Mesenteric fat pad (tissue), 1 donor: ENCODE data around the gene RBMY1D. TPM values are rescaled to one million over a fixed set of nuclear protein-coding genes. Genes with fewer than 3 reads are reported as not detected.
"Not testable (repeated sequence)": the region's sequence is repeated elsewhere in the genome, so short reads cannot be mapped to it uniquely, and the experiment has no call there.

Experiments used
- DNase-seq: peaks from one replicate; pipeline ENCODE4 v3.0.0-alpha.2; 2020; ENCODE audit warnings: low spot score
- long read RNA-seq: library from polyadenylated mRNA; unstranded; transcript quantifications from one replicate; pipeline ENCODE4 v2.0.0, GENCODE V29; 2020
- total RNA-seq: library from RNA; stranded (reverse); fragmentation: NEBNext Ultra II Directional; extraction: Animal tissue kit (Norgen Biotek cat#: 25700); gene quantifications from one replicate; pipeline ENCODE4 v1.2.1, GENCODE V29; 2021
- donor health status: DM: yes; HTN: yes; CAD: no.

The RBMY1D gene
- not detected for total RNA-seq
- long read RNA-seq, result 0 reads

- not testable (repeated sequence) for DNase-seq
These were observed at the start of gene RBMY1D for GRCh38 chrY:21894426-21894825. TSS of gene RBMY1D (minus strand) at chrY:21894526. CDS start at chrY:21892513, 2,013 bp downstream.

GRCh38 chrY:21917932-21918331 is 23.6 kb upstream of the RBMY1D start, which contains the start of gene RBMY1E:
TSS of gene RBMY1E (minus strand) at chrY:21918032. CDS start at chrY:21916054, 1,978 bp downstream.
- DNase-seq, result not testable (repeated sequence)

DNA sequence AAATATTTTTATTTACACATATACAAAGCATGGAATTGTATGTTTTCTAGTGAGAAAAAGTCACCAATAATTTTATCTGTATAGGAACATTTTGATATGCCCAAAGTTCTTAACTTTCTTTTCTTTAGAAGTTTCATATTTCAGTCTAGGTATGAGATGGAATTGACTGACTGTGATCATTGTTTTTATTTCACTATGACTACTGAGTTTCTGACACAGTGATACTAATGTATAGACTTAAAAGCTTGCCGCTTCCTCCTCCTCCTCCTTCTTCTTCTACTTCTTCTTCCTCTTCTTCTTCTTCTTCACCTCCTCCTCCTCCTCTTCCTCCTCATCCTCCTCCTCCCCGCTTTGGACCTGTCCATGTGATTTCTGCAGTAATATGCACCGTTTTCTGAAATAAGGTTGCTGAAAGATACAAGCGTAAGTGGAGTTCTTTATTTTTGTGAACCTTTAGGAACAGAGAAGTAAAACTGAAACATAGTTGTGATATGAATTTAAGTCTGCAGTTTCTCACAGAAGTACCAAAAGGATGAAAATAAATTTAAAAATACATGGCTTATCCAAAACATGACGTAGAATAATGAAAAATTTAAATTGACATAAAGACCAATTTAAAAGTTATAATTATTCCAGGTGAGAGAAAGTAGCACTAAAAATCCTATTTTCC is 24.8 kb downstream of the RBMY1D start:
- not testable (repeated sequence) for DNase-seq

DNA sequence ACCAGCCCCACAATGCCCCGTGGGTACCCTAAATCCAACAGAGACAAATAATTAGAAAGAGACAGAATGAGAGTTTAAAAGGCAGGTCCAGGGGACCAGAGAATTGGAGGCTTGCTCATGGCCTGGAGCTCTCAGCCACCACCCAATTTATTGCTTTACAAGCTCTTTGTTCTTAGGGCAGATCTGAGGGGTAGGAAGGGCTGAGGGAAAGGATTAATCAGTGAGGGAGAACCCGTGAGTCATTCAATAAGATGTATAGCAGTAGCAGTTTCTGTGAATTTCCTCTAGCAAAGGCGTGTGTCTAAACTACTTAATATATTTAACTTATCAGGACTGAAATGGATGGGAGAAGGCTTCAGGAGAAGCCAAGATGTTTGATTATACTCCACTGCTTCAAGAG is 48.8 kb downstream of the RBMY1D start:
- no peak for DNase-seq

DNA sequence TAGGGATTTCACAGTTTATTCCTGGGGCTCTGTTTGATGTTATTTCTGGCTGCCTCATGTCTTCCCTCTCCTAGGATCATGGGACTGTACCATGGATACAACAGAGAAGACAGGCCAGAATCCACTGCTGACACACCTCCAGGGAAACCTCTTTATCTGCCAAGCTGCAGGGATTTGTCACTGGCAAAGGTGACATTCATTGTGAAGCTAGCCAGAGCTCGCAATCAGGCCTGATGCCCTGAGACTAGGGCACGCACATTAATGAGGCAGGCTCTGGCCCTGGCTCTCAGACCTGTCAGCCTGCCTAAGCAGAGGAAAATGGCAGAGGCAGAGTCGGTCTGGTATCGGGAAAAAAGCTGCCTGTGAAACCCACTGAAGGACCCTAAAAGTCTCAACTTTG is 52.2 kb downstream of the RBMY1D start:
- DNase-seq, result no peak

DNA sequence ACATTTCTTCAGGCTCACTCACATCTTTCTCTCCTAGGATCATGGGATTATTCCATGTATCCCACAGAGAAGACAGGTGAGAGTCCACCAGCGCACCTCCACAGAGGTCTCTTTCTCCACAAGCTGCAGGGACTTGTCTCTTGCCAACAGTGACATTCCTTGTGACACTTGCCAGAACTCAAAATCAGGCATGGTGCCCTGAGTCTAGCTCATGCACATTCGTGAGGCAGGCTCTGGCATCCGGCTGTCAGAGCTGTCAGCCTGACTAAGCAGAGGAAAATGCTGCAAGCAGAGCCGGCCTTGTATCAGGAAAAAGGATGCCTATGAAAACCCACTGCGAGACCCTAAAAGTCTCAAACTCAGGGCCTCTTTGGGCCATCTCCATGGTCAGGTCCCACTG is 54.8 kb downstream of the RBMY1D start:
- DNase-seq, result no peak

DNA sequence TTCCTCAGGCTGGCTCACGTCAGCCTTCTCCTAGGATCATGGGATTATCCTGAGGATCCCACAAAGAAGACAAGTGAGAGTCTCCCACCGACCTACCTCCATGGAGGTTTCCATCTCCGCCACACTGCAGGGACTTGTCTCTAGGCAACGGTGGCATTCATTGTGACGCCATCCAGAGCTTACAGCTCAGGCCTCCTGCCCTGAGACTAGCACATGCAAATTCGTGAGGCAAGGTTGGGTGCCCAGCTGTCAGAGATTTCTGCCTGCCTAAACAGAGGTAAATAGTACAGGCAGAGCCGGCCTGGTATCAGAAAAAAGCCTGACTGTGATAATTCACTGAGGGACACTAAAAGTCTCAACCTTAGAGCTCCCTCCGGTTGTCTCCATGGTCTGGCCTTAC is 58.0 kb downstream of the RBMY1D start:
- DNase-seq, result no peak

- no peak for DNase-seq
These were observed 59.3 kb downstream of the RBMY1D start for GRCh38 chrY:21835052-21835451.

Other genes with a start within 250 kb of the RBMY1D start
- not detected for gene RBMY1E, start 23.5 kb upstream of the RBMY1D start, total RNA-seq